C4-2B (cell line): ENCODE measurements around the gene KCNMB2.

Experiments used
- H3K27ac ChIP-seq: fragments of 450-650 bp; 2 replicates; pipeline ENCODE4 v1.5.1; 2017
- ZFX ChIP-seq: fragments of 450-650 bp; IDR thresholded peaks from 2 replicates; pipeline ENCODE4 v1.6.1; 2017
- TF ChIP-seq, protein P1 (sequence below): fragments of 450-650 bp; conservative IDR thresholded peaks from 2 replicates; pipeline ENCODE4 v1.5.1; 2017; ENCODE audit warnings: mild to moderate bottlenecking

Gene KCNMB2

GRCh38 chr3:178705925-178706324 lies 169.7 kb downstream of the KCNMB2 start:
- no peak for TF ChIP-seq ZFX
- TF ChIP-seq, protein P1, sequence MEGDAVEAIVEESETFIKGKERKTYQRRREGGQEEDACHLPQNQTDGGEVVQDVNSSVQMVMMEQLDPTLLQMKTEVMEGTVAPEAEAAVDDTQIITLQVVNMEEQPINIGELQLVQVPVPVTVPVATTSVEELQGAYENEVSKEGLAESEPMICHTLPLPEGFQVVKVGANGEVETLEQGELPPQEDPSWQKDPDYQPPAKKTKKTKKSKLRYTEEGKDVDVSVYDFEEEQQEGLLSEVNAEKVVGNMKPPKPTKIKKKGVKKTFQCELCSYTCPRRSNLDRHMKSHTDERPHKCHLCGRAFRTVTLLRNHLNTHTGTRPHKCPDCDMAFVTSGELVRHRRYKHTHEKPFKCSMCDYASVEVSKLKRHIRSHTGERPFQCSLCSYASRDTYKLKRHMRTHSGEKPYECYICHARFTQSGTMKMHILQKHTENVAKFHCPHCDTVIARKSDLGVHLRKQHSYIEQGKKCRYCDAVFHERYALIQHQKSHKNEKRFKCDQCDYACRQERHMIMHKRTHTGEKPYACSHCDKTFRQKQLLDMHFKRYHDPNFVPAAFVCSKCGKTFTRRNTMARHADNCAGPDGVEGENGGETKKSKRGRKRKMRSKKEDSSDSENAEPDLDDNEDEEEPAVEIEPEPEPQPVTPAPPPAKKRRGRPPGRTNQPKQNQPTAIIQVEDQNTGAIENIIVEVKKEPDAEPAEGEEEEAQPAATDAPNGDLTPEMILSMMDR = no peak
- no peak overlapping the region for H3K27ac ChIP-seq

DNA sequence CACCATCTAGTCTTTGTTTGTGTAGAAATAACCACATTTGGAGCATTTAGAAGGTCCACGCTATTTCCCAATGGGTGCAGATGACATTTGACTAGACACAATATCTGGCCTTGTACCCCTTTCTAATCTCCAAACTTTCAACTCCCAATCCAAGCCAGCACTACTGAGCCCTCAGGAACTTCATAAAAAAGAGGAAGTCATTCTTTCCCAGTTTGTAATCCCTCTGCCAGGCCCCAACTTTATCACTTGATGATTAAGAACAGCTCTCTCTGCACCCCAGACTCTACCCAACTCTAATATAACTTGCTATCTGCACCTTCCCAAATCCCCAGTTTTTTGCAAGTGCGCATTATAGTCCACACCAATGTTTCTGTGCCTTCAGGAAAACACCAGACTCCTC lies 170.2 kb downstream of the KCNMB2 start:
- H3K27ac ChIP-seq = no peak overlapping the region
- no peak for TF ChIP-seq ZFX
- TF ChIP-seq, protein P1 = no peak

GRCh38 chr3:178707311-178708031 lies 171.2 kb downstream of the KCNMB2 start:
- TF ChIP-seq, protein P1 = no peak
- TF ChIP-seq ZFX = no peak
- no peak overlapping the region for H3K27ac ChIP-seq

- H3K27ac ChIP-seq = no peak overlapping the region
- TF ChIP-seq ZFX = no peak
- TF ChIP-seq, protein P1 = no peak
Measured at GRCh38 chr3:178709051-178709450, 172.8 kb downstream of the KCNMB2 start.

GRCh38 chr3:178711753-178712152 lies 175.5 kb downstream of the KCNMB2 start:
- no peak overlapping the region for H3K27ac ChIP-seq
- TF ChIP-seq, protein P1 = no peak
- TF ChIP-seq ZFX = no peak

GRCh38 chr3:178712247-178712646 lies 176.0 kb downstream of the KCNMB2 start:
- no peak overlapping the region for H3K27ac ChIP-seq
- TF ChIP-seq, protein P1 = no peak
- no peak for TF ChIP-seq ZFX

DNA sequence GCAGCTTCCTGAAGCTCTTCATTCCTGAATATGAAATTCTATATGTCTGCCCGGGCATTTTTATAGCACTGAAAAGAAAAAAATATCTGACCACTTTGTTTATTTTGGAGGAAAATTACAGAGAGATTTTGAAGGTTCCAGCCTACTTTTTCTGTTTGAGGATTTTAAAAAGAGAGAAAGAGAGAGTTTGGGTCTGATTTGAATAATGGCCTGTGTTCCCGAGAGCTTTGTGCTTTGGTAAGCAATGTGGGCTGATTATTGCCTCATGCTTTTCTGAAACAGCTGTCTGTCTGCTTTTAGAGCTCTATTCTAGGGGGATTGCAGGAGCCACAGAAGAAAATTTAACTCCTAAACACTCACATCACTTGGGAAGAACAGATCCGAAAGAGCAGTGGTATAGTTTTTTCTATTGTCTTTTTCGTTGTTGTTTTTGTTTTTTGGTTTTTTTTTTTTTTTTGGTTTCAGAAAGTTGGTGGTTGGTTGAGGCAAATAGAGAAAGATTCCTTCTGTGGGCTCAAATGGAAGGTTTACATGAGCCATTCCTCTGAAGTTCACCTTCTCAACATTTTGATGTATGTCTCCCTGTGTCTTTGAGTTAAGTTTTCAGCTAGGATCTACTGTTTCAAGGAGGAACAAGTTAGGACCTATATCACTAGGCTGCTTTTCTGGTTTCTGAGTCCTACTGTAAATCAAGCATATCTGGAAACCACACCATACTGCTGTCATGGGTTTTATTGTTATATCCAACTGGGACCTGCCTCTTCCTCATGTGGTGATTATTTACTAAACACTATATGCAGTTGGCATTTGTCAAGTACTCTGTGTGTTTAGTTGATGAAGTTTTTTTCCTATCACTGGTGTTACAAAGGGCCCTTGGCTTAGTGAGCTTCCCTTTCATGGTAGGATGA lies 178.9 kb downstream of the KCNMB2 start:
- H3K27ac ChIP-seq = no peak overlapping the region
- no peak for TF ChIP-seq ZFX
- TF ChIP-seq, protein P1 = no peak
